HFFc6 (cell line): ENCODE data around the gene SGCB. TPM values are rescaled to one million over a fixed set of nuclear protein-coding genes. Genes with fewer than 3 reads are reported as not detected.

Experiments
- DNase-seq: peaks from one replicate; pipeline ENCODE4 v3.0.0-alpha.2; 2018
- H3K27ac Mint-ChIP-seq: 2 replicates; pipeline ENCODE4 v1.8.0; 2020; ENCODE audit warnings: mild to moderate bottlenecking, mixed read lengths
- H3K27me3 Mint-ChIP-seq: 2 replicates; pipeline ENCODE4 v1.8.0; 2021; ENCODE audit warnings: mild to moderate bottlenecking, moderate library complexity, mixed read lengths; ENCODE audit not compliant: insufficient read depth
- H3K36me3 Mint-ChIP-seq: 2 replicates; pipeline ENCODE4 v1.8.0; 2021; ENCODE audit warnings: low read depth, mixed read lengths
- H3K4me1 Mint-ChIP-seq: 2 replicates; pipeline ENCODE4 v1.8.0; 2020; ENCODE audit warnings: low read depth, mixed read lengths
- H3K4me3 Mint-ChIP-seq: 2 replicates; pipeline ENCODE4 v1.8.0; 2020; ENCODE audit warnings: mild to moderate bottlenecking, moderate library complexity, mixed read lengths
- H3K9me3 Mint-ChIP-seq: 2 replicates; pipeline ENCODE4 v1.8.0; 2020; ENCODE audit warnings: mild to moderate bottlenecking, mixed read lengths
- total RNA-seq, 6 experiments: library from RNA; stranded (reverse); fragmentation: NEBNext Ultra II Directional; extraction: Animal tissue kit (Norgen Biotek cat#: 25700); gene quantifications; 2 replicates in 1 of 6; 3 replicates in 5 of 6; pipeline ENCODE4 v1.2.3, GENCODE V29; 2021
- TF ChIP-seq, protein P1 (sequence below): fragments of 200-600 bp; sonication (generic); IDR thresholded peaks from 2 replicates; pipeline ENCODE4 v1.5.0; 2021; ENCODE audit warnings: antibody characterized with exemption, mild to moderate bottlenecking

The SGCB gene
- total RNA-seq, 6 experiments from 2014 or later, result 93.0 to 117 (median 110) TPM

- Mint-ChIP-seq H3K27ac (no peak overlapping the region), H3K4me3 (no peak overlapping the region), H3K36me3 (no peaks in the 10 kb centered on the region), H3K9me3 (no peaks in the 10 kb centered on the region), H3K27me3 (peaks cover 10% of the 10 kb centered on the region), H3K4me1 (peaks cover 12% of the 10 kb centered on the region)
- DNase-seq, result no peak
- TF ChIP-seq, protein P1, sequence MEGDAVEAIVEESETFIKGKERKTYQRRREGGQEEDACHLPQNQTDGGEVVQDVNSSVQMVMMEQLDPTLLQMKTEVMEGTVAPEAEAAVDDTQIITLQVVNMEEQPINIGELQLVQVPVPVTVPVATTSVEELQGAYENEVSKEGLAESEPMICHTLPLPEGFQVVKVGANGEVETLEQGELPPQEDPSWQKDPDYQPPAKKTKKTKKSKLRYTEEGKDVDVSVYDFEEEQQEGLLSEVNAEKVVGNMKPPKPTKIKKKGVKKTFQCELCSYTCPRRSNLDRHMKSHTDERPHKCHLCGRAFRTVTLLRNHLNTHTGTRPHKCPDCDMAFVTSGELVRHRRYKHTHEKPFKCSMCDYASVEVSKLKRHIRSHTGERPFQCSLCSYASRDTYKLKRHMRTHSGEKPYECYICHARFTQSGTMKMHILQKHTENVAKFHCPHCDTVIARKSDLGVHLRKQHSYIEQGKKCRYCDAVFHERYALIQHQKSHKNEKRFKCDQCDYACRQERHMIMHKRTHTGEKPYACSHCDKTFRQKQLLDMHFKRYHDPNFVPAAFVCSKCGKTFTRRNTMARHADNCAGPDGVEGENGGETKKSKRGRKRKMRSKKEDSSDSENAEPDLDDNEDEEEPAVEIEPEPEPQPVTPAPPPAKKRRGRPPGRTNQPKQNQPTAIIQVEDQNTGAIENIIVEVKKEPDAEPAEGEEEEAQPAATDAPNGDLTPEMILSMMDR, result no peak
These were observed 16.2 kb upstream of the SGCB start for GRCh38 chr4:52054254-52054653.

GRCh38 chr4:52052475-52052780 lies 14.3 kb upstream of the SGCB start:
- no peak overlapping the region; the same call in 1 of the 2 replicates for H3K27ac Mint-ChIP-seq
- peak overlapping the region; percentile 88 for H3K4me3 Mint-ChIP-seq
- no peaks in the 10 kb centered on the region for H3K9me3 Mint-ChIP-seq
- TF ChIP-seq, protein P1, result no peak
- no peak for DNase-seq
- peaks cover 8% of the 10 kb centered on the region; the same call in 1 of the 2 replicates for H3K4me1 Mint-ChIP-seq
- H3K36me3 Mint-ChIP-seq, result no peaks in the 10 kb centered on the region
- H3K27me3 Mint-ChIP-seq, result peaks cover 10% of the 10 kb centered on the region

DNA sequence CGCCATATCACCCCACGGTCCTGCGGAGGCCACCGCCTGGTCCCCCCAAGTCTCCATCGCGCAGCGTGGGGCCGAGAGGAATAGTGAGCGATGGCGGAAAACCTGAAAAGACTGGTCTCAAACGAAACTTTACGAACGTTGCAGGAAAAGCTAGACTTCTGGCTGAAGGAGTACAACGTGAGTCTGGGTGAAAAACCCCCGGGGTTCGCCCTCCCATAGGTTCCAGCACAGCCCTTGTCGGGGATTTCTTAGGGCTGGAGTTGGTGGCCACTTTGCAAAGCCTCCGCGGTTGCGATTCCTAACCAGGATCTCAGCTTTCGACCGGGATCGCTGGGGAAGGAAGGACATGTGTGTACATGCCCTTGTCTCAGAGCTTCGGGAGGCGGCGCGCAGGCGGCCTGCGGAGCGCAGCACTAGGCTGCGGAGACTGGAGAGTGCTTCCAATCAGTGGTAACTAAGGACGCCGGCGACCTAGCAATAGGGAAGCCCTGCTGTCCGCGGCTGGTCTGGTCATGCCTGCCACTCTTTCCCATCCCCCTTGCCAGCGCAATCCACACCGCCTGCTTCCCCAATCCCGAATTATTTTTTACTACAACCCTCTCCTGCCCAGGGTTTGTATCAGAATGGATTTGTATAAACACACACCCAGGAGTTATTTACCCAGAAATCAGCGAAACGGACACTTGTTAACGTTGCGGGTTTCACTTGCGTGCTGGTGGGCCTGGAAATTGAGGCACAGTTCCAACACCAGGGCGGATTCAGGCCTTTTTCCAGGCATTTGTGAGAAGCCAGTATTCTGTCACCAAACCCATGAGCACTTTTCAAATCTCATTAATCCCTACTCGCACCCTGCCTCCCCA lies 13.7 kb upstream of the SGCB start:
- peaks cover 8% of the 10 kb centered on the region; the same call in 1 of the 2 replicates for H3K4me1 Mint-ChIP-seq
- H3K27me3 Mint-ChIP-seq, result peaks cover 10% of the 10 kb centered on the region
- peak overlapping the region; percentile 88 for H3K4me3 Mint-ChIP-seq
- no peaks in the 10 kb centered on the region for H3K9me3 Mint-ChIP-seq
- H3K27ac Mint-ChIP-seq, result peak overlapping the region; percentile 83
- TF ChIP-seq, protein P1, result no peak
- H3K36me3 Mint-ChIP-seq, result no peaks in the 10 kb centered on the region
- peak; percentile 1 for DNase-seq

DNA sequence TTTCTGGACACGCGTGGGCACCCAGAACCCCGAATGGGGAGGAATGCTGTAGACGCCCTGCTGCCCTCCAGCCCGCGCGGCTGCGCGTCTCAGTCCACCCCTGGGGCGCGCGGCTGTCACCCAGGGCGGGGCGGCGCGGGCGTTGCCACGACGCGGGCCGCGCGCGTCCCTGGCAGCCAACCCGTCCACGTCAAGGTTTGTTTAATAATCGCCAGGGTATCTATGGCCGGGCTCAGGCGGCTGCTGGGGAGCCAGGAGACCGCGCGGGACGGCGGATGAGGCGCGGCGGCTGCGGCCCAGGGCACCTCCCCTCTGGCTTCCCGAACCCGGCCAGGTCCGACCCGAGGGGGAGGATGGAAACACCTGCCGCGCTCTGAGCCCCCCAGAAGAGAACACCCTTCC lies 13.1 kb upstream of the SGCB start, which contains the start of gene SPATA18:
Gene SPATA18, plus strand, starts transcription at position 92 of the 402 bp plus-strand sequence. CDS start 401 bp downstream, outside the sequence.
- Mint-ChIP-seq H3K27me3 (peaks cover 10% of the 10 kb centered on the region), H3K36me3 (no peaks in the 10 kb centered on the region), H3K27ac (peak within 1 kb of the TSS; percentile 83), H3K9me3 (no peaks in the 10 kb centered on the region), H3K4me1 (peaks cover 8% of the 10 kb centered on the region; the same call in 1 of the 2 replicates), H3K4me3 (peak within 1 kb of the TSS; percentile 88)
- TF ChIP-seq, protein P1, result no peak
- DNase-seq, result no peak

- H3K36me3 Mint-ChIP-seq, result no peaks in the 10 kb centered on the region
- H3K4me1 Mint-ChIP-seq, result peaks cover 8% of the 10 kb centered on the region; the same call in 1 of the 2 replicates
- no peak for DNase-seq
- no peak overlapping the region for H3K4me3 Mint-ChIP-seq
- H3K9me3 Mint-ChIP-seq, result no peaks in the 10 kb centered on the region
- H3K27ac Mint-ChIP-seq, result no peak overlapping the region
- H3K27me3 Mint-ChIP-seq, result peaks cover 8% of the 10 kb centered on the region
- TF ChIP-seq, protein P1, result no peak
These were observed 11.2 kb upstream of the SGCB start for GRCh38 chr4:52049266-52049665.
